ENCODE measurements around the gene ZNF804B. TPM values are rescaled to one million over a fixed set of nuclear protein-coding genes. Genes with fewer than 3 reads are reported as not detected.
A peak's percentile ranks its signal among the peaks of the same experiment; 100 is the strongest.

The ZNF804B gene
- total and polyA plus RNA-seq, 2 donors from 2014 or later, result 0.19 TPM; not detected in 1

GRCh38 chr7:88746126-88746525 is 13.4 kb upstream of the ZNF804B start:
- no peak for TF ChIP-seq CTCF (IDR thresholded peaks at IDR 0.05; ENCODE audit: borderline replicate concordance, extremely low read depth, insufficient read depth)
- DNase-seq (peak in 1 of 5 donors; percentile 3), FAIRE-seq (no peak)
- Histone ChIP-seq H3K4me1 (ENCODE audit: control insufficient read depth in 2 of 3, insufficient read depth in 2 of 3, low read depth in 1 of 3, low read length in 3 of 3) (no peaks in the 10 kb centered on the region), H3K36me3 (ENCODE audit: control insufficient read depth in 2 of 3, insufficient read depth in 3 of 3, low read length in 3 of 3) (no peaks in the 10 kb centered on the region), H3K27ac (ENCODE audit: low read depth in 2 of 2, low read length in 2 of 2) (no peak overlapping the region), H3K9ac (ENCODE audit: low read length in 3 of 3) (no peak overlapping the region), H3K9me3 (ENCODE audit: control insufficient read depth in 2 of 3, insufficient read depth in 1 of 3, low read length in 3 of 3) (no peaks in the 10 kb centered on the region), H3K27me3 (ENCODE audit: control insufficient read depth, insufficient read depth, low read length) (no peaks in the 10 kb centered on the region), H3K4me3 (ENCODE audit: low read length in 3 of 3) (no peak overlapping the region)
- intact Hi-C loops (cut with DNase I), result no loop called here

- H3K4me3 ChIP-seq (ENCODE audit: low read length in 3 of 3), result no peak overlapping the region
- H3K9me3 ChIP-seq (ENCODE audit: control insufficient read depth in 2 of 3, insufficient read depth in 1 of 3, low read length in 3 of 3), result no peaks in the 10 kb centered on the region
- DNase-seq (no peak), FAIRE-seq (no peak)
- H3K4me1 ChIP-seq (ENCODE audit: control insufficient read depth in 2 of 3, insufficient read depth in 2 of 3, low read depth in 1 of 3, low read length in 3 of 3), result peaks cover 0 to 6% (median 3%) of the 10 kb centered on the region in 3 donors
- no peak overlapping the region for H3K9ac ChIP-seq (ENCODE audit: low read length in 3 of 3)
- H3K27me3 ChIP-seq (ENCODE audit: control insufficient read depth, insufficient read depth, low read length), result peaks cover 19% of the 10 kb centered on the region
- H3K36me3 ChIP-seq (ENCODE audit: control insufficient read depth in 2 of 3, insufficient read depth in 3 of 3, low read length in 3 of 3), result no peaks in the 10 kb centered on the region
- intact Hi-C loops (cut with DNase I), result no loop called here
- no peak for TF ChIP-seq CTCF (IDR thresholded peaks at IDR 0.05; ENCODE audit: borderline replicate concordance, extremely low read depth, insufficient read depth)
- H3K27ac ChIP-seq (ENCODE audit: low read depth in 2 of 2, low read length in 2 of 2), result no peak overlapping the region
These were observed 2.7 kb upstream of the ZNF804B start for GRCh38 chr7:88756802-88757201.

GRCh38 chr7:88757371-88757770 is 2.1 kb upstream of the ZNF804B start:
- H3K9ac ChIP-seq (ENCODE audit: low read length in 3 of 3), result no peak overlapping the region
- no peak overlapping the region for H3K27ac ChIP-seq (ENCODE audit: low read depth in 2 of 2, low read length in 2 of 2)
- FAIRE-seq (no peak), DNase-seq (no peak)
- no peak overlapping the region for H3K4me3 ChIP-seq (ENCODE audit: low read length in 3 of 3)
- H3K27me3 ChIP-seq (ENCODE audit: control insufficient read depth, insufficient read depth, low read length), result peaks cover 19% of the 10 kb centered on the region
- intact Hi-C loops (cut with DNase I), result no loop called here
- no peak for TF ChIP-seq CTCF (IDR thresholded peaks at IDR 0.05; ENCODE audit: borderline replicate concordance, extremely low read depth, insufficient read depth)
- peaks cover 0 to 6% (median 3%) of the 10 kb centered on the region in 3 donors for H3K4me1 ChIP-seq (ENCODE audit: control insufficient read depth in 2 of 3, insufficient read depth in 2 of 3, low read depth in 1 of 3, low read length in 3 of 3)
- H3K9me3 ChIP-seq (ENCODE audit: control insufficient read depth in 2 of 3, insufficient read depth in 1 of 3, low read length in 3 of 3), result no peaks in the 10 kb centered on the region
- no peaks in the 10 kb centered on the region for H3K36me3 ChIP-seq (ENCODE audit: control insufficient read depth in 2 of 3, insufficient read depth in 3 of 3, low read length in 3 of 3)
